GM12891 (cell line): ENCODE results near the gene MYCBP2.

Source experiments
- PAX5 ChIP-seq: IDR thresholded peaks from 2 replicates; pipeline ENCODE4 v1.6.1; 2011; ENCODE audit warnings: low read length, moderate library complexity, mild to moderate bottlenecking; ENCODE audit not compliant: insufficient read depth, severe bottlenecking
- POLR2A ChIP-seq: IDR thresholded peaks from 2 replicates; pipeline ENCODE4 v1.6.1; 2011; ENCODE audit warnings: low read depth, low read length, control low read depth
- POLR2AphosphoS5 ChIP-seq: IDR thresholded peaks from 2 replicates; pipeline ENCODE4 v1.6.1; 2011; ENCODE audit warnings: low read depth, low read length, control low read depth
- TAF1 ChIP-seq: IDR thresholded peaks from 2 replicates; pipeline ENCODE4 v1.6.1; 2011; ENCODE audit warnings: low read depth, low read length, control low read depth

DNA sequence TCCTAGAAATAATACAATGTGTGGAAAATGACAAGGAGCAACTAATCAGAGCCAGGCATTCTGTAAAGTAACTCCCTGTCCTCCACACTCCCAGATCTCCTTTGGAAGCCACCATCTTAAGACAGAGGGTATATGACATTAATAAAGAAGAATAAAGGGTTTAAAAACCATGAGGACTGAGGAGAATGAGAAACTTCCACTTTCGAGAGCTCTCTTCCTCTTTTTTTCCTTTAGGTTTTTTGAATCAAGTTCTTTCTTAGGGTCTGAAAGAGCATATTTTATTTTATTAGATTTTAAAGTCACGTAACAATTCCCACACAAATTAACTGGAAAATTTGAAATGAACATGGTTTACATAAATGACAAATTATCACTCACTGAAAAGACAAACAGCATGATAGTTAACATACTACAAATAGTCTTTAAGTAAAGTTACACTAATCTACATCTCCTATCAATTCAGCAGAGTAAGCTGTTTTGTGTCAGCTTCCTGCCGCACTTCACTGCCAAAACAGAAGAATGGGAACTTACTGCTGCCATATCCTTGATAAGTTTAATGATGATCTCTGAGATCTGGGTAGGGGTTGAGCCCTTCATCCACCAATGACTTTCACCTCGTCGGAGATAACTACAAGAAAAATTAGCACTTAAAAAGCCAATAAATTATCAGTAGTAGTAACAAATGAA is 261.3 kb downstream of the MYCBP2 start:
- TF ChIP-seq POLR2A = no peak
- TF ChIP-seq POLR2AphosphoS5 = no peak
- TF ChIP-seq TAF1 = no peak
- TF ChIP-seq PAX5 = no peak
